Measurements from ENCODE around the gene QRICH2.

- TF ChIP-seq CTCF (IDR thresholded peaks at IDR 0.05), result no peak
- no peak for TF ChIP-seq POLR2AphosphoS5 (IDR thresholded peaks at IDR 0.05)
- no peak for TF ChIP-seq EP300 (IDR thresholded peaks at IDR 0.05)
Observed at GRCh38 chr17:76343106-76343505, 35.0 kb upstream of the QRICH2 start.
